GM19035 (cell line): ENCODE results near the gene GOLM1.
"Not testable (repeated sequence)": the region's sequence is repeated elsewhere in the genome, so short reads cannot be mapped to it uniquely, and the experiment has no call there.

Source experiments
- ATAC-seq: cut with Tn5 transposase; IDR thresholded peaks from one replicate; pipeline ENCODE4 v1.9.1; 2021; ENCODE audit not compliant: unreplicated experiment

The GOLM1 gene

GRCh38 chr9:86091477-86091876 lies 7.9 kb downstream of the GOLM1 start:
- no peak for ATAC-seq

- ATAC-seq, result no peak
Observed at GRCh38 chr9:86082870-86083269, 16.5 kb downstream of the GOLM1 start.

- no peak for ATAC-seq
Observed at GRCh38 chr9:86079865-86080469, 19.4 kb downstream of the GOLM1 start.

GRCh38 chr9:86079421-86079831 lies 19.9 kb downstream of the GOLM1 start:
- no peak for ATAC-seq

DNA sequence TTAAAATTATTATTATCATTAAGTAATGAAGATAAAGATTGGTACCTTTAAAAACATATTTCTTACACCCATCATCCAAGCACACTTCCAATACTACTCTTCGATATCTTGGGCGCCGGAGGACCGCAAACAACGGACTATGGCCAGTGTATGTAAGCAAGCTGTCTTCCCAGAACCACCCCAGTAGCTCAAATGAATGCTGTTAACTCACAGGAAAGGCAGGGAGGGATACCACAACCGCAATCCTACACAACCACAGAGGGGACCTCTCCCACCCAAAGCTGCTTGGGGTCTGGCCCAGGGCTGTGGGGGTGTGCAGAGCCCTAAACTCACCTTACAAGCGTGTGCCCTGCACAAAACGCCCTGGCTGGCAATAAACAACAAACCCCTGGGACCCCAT lies 20.6 kb downstream of the GOLM1 start:
- no peak for ATAC-seq

DNA sequence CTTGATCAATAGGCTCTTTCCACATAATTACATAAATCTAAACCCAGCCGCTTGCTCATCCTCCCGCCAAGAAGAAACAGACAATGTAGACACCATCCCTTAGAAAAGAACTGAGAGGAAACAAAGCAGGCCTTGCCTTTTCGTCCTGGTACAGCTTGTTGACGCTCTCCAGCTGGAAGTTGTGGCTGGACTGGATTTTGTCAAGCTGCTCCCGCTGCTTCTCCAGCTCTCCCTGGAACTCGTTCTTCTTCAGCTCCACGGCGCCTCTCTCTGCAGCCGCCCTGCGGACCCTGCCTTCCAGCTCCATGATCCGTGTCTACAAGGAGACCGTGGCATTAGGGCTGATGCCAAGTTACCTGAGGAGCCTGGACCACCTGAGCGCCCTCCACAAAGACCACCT lies 22.1 kb downstream of the GOLM1 start:
- ATAC-seq, result no peak

DNA sequence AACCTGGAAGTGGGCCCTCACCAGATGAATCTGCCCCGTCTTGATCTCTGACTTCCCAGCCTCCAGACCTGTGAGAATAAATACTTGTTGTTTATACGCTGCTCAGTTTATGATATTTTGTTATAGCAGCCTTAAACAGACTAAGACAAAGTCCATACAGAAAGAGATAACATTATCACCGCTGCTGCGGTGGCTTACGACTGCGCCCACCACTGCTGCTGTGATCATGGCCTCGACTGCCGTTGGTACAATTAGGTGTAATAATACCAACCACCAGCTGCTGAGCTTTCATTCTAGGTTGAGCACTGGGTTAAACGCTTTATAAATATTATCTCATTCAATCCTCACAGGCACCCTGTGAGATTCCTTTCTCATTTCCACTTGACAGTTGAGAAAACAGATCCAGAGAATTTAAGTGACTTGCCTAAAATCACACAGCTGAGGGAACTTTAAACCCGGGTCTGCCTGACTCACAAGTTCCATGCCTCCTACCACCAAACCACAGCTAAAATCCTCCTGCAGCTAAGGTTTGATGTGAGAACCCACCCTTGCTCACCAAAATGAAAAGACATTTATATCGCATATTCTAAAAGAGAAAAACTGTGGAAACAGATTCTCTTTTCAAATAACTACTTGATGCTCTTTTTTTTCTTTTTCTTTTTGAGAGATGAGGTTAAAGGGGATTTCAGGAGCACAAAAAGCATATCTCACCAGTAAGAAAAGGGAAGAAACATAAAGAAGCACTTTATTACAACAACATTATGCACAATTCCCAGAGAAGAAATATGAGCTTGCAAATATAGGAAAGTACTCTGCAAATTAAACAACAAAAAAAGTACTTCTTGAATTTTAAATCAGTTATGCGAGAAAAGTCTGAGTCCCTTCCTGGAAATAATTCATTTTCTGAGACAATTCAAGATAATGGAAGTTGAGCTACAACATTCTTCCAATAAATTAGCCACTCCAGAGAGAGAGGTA lies 23.9 kb downstream of the GOLM1 start:
- ATAC-seq, result no peak

GRCh38 chr9:86073839-86074238 lies 25.5 kb downstream of the GOLM1 start:
- ATAC-seq, result no peak

DNA sequence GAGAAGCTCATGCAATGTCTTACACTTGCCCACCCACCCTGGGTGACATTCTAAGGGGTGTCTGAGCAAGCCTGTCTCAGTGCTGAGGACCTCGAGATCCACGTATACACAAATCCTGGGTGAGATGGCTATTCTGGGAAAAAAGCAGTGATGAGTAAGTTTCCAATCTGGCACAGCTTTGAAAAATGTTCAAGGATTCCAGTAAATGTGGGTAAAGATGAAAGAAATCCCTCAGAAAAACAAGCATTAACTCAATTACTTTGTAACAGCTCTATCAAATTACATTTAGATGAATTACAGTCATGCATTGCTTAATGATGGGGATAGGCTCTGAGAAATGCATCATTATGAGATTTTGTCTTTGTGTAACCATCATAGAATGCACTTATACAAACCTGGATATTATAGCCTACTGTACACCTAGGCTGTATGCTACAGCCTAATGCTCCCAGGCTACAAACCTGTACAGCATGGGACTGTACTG lies 26.9 kb downstream of the GOLM1 start:
- ATAC-seq, result no peak

GRCh38 chr9:86069206-86069869 lies 30.0 kb downstream of the GOLM1 start:
- ATAC-seq, result no peak

DNA sequence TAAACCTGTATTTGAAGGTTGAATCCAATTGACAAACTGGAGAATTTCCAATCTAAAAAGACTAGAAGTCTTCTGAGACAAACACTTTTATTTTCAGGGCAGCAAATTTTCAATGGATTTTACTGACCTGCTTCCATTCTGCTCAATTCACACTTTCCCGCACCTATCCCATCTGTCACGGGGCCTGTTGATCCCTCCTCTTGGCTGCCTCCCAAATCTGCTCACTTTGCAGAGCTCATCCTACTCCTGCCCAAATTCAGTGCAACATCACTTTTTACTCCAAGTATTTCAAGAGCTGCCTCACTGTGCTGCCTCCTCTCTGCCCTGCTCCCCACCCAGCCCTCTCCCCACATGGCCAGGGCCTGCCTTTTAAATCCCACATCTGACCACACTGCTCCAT lies 35.1 kb downstream of the GOLM1 start:
- ATAC-seq, result no peak

DNA sequence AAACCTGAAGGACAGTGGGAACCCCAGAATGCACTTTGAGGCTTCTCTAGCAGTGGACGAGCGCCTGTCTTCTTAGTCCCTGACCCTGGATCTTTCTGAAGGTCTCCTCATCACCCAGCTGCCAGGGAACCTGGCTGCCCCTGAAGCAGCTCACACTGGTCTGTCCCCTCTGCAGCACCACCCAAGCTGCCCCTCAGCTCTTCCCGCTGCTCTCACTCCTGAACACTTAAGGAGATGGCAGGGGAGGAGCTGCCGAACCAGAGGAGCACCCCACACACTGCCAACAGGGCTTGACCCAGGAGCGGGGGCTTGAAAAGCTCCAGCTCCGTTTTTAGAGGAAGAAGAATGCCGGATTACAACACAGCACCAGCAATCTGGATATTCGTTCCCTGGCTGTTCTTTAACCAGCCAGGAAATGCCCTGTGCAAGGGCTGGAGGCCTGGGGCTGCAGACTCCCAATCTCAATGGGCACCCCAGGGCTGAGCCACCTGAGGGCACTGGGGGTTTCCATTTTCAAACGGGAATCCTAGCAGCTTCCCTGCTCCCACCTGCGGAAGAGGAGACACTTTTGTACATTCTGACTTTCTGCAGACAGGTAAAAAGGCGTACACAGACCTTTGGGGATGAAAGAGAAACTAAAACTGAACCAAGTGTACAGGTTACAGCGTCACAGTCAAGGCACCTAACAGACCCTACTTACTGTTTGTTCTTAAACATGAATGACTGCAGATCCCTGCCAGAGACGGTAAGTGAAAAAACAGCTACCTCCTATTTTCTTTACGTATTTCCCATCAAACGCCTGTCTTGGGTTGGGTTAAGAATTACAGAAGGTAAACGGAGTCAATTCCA lies 36.3 kb downstream of the GOLM1 start:
- ATAC-seq, result no peak

- ATAC-seq, result no peak
Observed at GRCh38 chr9:86061972-86062739, 37.2 kb downstream of the GOLM1 start.

- ATAC-seq, result no peak
Observed at GRCh38 chr9:86057491-86057890, 41.9 kb downstream of the GOLM1 start.

DNA sequence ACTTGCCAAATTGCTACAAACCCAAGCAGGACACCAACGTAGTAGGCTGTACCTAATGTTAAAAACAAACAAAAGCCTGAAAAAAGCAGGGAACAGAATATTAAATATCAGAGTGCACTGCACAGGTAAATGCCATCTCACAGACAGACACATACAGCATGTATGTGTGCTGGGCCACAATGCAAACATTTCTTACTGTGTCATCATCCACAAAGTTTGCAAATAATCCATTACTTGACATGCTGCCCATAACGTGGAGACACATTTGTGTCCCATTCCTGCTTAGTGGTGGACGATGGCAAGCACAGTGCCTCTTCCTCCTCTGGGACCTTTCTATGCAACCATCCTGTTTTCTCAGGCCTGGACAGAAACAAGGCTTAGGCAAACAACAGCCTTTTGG lies 44.7 kb downstream of the GOLM1 start:
- ATAC-seq, result no peak

GRCh38 chr9:86052556-86053468 lies 46.5 kb downstream of the GOLM1 start:
- no peak for ATAC-seq

DNA sequence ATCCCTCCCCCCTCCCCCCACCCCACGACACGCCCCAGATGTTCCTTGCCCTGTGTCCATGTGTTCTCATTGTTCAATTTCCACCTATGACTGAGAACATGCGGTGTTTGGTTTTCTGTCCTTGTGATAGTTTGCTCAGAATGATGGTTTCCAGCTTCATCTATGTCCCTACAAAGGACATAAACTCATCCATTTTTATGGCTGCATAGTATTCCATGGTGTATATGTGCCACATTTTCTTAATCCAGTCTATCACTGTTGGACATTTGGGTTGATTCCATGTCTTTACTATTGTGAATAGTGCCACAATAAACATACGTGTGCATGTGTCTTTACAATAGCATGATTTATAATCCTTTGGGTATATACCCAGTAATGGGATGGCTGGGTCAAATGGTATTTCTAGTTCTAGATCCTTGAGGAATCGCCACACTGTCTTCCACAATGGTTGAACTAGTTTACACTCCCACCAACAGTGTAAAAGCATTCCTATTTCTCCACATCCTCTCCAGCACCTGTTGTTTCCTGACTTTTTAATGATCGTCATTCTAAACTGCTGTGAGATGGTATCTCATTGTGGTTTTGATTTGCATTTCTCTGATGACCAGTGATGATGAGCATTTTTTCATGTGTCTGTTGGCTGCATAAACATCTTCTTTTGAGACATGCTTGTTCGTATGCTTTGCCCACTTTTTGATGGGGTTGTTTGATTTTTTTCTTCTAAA lies 51.2 kb downstream of the GOLM1 start:
- not testable (repeated sequence) for ATAC-seq

GRCh38 chr9:86047361-86047760 lies 52.0 kb downstream of the GOLM1 start:
- no peak for ATAC-seq
